Colon (tissue), 2 donors: Measurements from ENCODE around the gene IZUMO2.
"Not testable (repeated sequence)": the region's sequence is repeated elsewhere in the genome, so short reads cannot be mapped to it uniquely, and the experiment has no call there.

ENCODE experiments used
- FAIRE-seq: peaks from 2 replicates; lab custom pipeline; 2012; peaks lifted over from hg19 to GRCh38; lab: Jason Lieb, UNC
- donor health status: control.
- donor health status: control.

Gene IZUMO2

DNA sequence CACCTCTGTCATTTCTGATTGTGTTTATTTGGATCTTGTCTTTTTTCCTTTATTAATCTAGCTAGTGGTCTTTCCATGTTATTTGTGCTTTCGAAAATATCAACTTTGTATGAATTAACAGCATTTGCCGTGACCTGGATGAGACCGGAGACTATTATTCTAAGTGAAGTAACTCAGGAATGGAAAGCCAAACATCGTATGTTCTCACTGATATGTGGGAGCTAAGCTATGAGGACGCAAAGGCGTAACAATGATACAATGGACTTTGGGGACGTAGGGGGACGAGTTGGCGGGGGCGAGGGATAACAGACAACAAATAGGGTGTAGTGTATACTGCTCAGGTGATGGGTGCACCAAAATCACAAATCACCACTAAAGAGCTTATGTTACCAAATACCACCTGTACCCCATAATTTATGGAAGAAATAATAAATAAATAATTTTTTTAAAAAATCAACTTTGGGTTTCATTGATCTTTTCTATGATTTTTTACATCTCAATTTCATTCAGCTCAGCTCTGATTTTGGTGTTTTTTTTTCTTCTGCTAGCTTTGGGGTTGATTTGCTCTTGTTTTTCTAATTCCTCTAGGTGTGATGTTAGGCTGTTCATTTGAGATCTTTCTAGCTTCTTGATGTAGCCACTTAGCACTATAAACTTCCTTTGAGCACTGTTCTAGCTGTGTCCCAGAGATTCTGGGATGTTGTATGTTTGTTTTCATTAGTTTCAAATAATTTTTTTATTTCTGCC lies 27.1 kb downstream of the IZUMO2 start:
- FAIRE-seq: not testable (repeated sequence)

DNA sequence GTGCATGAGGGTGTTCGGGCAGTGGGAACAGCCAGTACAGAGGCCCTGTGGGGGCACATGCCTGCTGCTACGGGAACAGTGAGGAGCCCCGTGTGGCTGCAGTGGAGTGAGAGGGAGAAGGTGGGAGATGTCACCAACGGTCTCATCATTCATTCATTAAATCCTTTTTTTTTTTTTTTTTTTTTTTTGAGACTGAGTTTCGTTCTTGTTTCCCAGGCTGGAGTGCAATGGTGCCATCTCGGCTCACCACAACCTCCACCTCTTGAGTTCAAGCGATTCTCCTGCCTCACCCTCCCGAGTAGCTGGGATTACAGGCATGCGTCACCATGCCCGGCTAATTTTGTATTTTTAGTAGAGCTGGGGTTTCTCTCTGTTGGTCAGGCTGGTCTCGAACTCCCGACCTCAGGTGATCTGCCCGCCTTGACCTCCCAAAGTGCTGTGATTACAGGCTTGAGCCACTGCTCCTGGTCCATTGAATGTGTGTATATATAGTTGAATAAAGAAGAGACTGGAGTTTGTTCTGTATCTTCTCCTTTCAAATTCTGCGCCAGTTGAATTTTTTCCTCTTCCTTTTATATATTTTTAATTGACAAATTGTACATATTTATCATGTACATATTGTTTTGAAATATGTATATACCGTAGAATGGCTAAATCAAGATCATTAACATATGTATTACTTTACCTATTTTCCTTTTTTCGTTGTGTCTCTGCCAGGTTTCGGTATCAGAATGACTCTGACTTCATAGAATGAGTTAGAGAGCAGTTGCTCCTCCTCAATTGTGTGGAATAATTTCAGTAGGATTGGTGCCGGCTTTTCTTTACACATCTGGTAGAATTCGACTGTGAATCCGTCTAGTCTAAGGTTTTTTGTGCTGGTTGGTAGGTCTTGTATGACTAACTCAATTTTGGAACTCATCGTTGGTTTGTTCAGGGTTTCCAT lies 28.0 kb downstream of the IZUMO2 start:
- not testable (repeated sequence) for FAIRE-seq

DNA sequence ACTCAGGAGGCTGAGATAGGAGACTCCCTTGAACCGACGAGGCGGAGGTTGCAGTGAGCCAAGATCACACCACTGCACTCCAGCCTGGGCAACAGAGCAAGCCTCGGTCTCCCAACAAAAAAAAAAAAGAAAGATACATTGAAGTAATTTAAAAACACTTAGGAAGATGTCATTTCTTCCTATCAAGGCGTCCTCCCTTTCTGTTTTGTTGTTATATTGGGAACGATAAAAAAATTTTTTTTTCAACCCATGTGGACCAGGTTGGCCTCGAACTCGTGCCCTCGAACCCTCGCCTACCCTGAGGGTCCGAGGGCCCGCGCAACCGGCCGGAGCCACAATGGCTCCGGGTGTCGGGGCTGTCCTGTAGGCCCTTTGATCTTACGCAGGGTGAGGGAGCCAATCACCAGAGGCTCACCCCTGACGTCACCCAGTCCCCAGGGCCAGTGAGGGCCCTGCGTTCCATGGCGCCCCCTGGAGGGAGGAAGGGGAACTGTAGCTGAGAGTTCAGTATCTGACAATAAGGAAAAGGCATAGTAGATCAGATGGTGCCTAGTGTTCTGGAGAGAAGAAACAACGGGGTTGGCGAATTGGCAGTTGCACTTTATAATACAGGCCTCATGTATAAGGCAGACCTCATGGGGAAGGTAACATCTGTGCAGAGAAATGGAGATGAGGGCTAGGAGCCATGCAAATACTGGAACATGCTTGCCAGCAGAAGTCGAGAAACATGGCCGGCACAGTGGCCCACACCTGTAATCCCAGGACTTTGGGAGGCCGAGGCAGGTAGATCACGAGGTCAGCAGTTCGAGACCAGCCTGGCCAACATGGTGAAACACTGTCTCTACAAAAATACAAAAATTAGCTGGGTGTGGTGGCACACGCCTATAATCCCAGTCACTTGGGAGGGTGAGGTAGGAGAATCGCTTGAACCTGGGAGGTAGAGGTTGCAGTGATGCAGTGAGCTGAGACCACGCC lies 29.3 kb downstream of the IZUMO2 start:
- FAIRE-seq: not testable (repeated sequence)

DNA sequence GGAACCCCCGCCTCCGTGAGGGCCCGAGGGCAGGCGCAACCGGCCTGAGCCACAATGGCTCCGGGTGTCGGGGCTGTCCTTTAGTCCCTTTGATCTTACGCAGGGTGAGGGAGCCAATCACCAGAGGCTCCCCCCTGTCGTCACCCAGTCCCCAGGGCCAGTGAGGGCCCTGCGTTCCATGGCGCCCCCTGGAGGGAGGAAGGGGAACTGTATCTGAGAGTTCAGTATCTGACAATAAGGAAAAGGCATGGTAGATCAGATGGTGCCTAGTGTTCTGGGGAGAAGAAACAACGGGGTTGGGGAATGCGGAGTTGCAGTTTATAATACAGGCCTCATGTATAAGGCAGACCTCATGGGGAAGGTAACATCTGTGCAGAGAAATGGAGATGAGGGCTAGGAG lies 59.1 kb downstream of the IZUMO2 start:
- not testable (repeated sequence) for FAIRE-seq

DNA sequence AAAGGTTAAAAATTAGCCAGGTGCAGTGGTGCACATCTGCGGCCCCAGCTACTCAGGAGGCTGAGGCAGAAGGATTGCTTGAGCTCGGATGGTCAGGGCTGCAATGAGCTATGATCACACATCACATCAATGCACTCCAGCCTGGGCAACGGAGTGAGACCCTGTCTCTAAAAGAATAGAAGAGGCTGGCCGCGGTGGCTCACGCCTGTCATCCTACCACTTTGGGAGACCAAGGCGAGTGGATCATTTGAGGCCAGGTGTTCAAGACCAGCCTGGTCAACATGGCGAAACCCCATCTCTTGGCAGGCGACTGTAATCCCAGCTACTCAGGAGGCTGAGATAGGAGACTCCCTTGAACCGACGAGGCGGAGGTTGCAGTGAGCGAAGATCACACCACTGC lies 59.7 kb downstream of the IZUMO2 start:
- not testable (repeated sequence) for FAIRE-seq
